Adrenal gland (tissue), 5 donors: Measurements from ENCODE around the gene ATXN1.

Experiments
- POLR2A ChIP-seq, 2 donors: fragments of 450-650 bp; IDR thresholded peaks; one replicate each; pipeline ENCODE4 v1.6.1; 2017; ENCODE audit warnings: antibody characterized with exemption in 2 of 2, mild to moderate bottlenecking in 2 of 2, moderate library complexity in 1 of 2
- TF ChIP-seq, protein P1 (sequence below), 6 experiments: fragments of 450-650 bp in 4 of 6; fragments of 200-600 bp in 2 of 6; sonication (generic) in 1 of 6; IDR thresholded peaks; 1 replicate in 5 of 6; 2 replicates in 1 of 6; pipeline versions ENCODE4 v1.5.1 to v1.8.0; 2016 to 2021; ENCODE audit warnings: antibody characterized with exemption in 6 of 6, mild to moderate bottlenecking in 2 of 6, moderate library complexity in 1 of 6
- donor health status: DM: no; HTN: no; CAD: no.

DNA sequence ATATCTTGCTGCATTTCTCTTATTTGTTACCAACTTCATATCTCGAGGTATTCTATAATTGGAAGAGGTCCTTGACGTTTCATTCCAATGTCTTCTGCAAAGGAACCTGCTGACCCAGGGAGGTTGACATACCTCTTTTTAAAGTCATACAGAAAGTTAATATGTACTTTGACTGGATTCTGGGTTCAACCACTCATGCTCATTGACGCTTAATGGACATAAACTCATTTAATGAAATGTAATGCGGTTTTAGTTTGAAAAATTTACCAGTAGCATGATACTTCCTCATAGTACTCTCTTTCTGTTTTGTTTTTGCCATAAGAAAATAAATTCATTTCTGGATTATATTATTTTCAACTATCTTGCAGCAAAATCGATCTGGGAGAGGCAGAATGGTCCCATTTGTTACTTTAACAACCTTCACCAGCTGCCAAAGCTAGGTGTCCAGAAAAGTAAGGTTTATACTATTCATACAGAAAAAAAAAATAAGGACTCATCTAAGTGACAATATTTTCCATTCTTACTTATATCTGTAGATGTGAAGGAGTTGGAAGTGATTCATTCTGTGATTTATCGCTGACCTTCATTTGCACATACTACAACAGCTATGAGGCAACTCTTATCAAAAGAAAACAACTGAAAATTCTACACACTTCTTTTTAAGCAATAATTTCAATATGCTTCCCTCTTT lies 101.6 kb downstream of the ATXN1 start:
- TF ChIP-seq, protein P1, sequence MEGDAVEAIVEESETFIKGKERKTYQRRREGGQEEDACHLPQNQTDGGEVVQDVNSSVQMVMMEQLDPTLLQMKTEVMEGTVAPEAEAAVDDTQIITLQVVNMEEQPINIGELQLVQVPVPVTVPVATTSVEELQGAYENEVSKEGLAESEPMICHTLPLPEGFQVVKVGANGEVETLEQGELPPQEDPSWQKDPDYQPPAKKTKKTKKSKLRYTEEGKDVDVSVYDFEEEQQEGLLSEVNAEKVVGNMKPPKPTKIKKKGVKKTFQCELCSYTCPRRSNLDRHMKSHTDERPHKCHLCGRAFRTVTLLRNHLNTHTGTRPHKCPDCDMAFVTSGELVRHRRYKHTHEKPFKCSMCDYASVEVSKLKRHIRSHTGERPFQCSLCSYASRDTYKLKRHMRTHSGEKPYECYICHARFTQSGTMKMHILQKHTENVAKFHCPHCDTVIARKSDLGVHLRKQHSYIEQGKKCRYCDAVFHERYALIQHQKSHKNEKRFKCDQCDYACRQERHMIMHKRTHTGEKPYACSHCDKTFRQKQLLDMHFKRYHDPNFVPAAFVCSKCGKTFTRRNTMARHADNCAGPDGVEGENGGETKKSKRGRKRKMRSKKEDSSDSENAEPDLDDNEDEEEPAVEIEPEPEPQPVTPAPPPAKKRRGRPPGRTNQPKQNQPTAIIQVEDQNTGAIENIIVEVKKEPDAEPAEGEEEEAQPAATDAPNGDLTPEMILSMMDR (IDR thresholded peaks at IDR 0.05) = no peak
- no peak for TF ChIP-seq POLR2A (IDR thresholded peaks at IDR 0.05)
